Erythroblast (primary cell): ENCODE data around the gene CALML4.

Source experiments
- GATA1 ChIP-seq: IDR thresholded peaks from 2 replicates; pipeline ENCODE4 v1.6.1; 2011; ENCODE audit warnings: low read depth, mild to moderate bottlenecking, control low read depth, low read length, moderate library complexity
- POLR2A ChIP-seq: IDR thresholded peaks from 2 replicates; pipeline ENCODE4 v1.6.1; 2011; ENCODE audit warnings: mild to moderate bottlenecking, low read length

- TF ChIP-seq POLR2A (no peak), GATA1 (no peak)
Observed at GRCh38 chr15:68176601-68177000, 28.5 kb downstream of the CALML4 start.
